Caki2 (cell line): ENCODE measurements around the gene FAM120C. TPM values are rescaled to one million over a fixed set of nuclear protein-coding genes. Genes with fewer than 3 reads are reported as not detected.

Source experiments
- DNase-seq: peaks from one replicate; pipeline ENCODE4 v3.0.0-alpha.2; 2015; ENCODE audit warnings: low read depth
- in situ Hi-C: cut with HindIII; loops from 2 replicates; pipeline ENCODE4 v1.10.0; 2016; ENCODE audit warnings: low sequenced_read_pairs, low pct_unique_long_range_greater_than_20kb, mixed read lengths
- total RNA-seq: library from RNA; depleted of rRNA; stranded (reverse); fragments of >200 nt; shearing (Covaris generic); gene quantifications from 2 replicates; pipeline ENCODE4 v1.2.3, GENCODE V29; 2014; ENCODE audit warnings: low replicate concordance

The FAM120C gene
- total RNA-seq, 1 experiment from 2014 or later = 1.9 TPM

- in situ Hi-C loops = no loop called here
Observed at GRCh38 chrX:54171527-54172250, 11.4 kb downstream of the FAM120C start.

DNA sequence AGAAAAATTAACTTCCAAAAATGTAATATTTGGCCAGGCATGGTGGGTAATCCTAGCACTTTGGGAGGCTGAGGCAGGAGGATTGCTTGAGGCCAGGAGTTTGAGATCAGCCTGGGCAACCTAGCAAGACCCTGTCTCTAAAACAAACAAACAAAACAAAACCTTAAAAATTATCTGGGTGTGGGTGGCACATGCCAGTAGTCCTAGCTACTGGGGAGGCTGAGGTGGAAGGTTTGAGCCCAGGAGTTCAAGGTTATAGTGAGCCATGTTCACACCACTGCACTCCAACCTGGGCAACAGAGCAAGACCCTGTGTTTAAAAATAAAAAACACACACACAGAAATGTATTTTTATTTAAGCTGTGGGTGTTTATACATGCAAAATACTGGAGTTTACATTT is 12.0 kb downstream of the FAM120C start:
- DNase-seq = no peak
- in situ Hi-C loops = no loop called here

More at GRCh38 chrX:54171527-54172250, 11.4 kb downstream of the FAM120C start:
- DNase-seq = no peak

DNA sequence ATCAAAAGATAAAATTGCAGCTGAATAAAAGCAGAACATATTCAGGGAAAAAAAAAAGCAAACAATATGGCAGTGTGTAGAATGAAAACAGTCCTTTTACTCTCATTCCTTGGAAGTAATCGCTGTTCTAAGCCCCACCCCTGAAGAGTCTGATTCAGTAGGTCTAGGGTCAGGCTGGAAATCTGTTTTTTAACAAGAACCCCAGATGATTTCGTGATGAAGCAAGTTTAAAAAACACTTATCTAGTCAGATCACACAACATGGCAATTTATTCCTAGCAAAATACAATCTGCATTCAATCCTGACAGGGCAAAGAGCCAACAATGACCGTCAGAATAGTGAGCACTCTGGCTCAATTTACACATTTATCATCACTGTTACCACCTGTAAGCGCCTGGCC is 16.1 kb downstream of the FAM120C start:
- in situ Hi-C loops = no loop called here
- DNase-seq = no peak

DNA sequence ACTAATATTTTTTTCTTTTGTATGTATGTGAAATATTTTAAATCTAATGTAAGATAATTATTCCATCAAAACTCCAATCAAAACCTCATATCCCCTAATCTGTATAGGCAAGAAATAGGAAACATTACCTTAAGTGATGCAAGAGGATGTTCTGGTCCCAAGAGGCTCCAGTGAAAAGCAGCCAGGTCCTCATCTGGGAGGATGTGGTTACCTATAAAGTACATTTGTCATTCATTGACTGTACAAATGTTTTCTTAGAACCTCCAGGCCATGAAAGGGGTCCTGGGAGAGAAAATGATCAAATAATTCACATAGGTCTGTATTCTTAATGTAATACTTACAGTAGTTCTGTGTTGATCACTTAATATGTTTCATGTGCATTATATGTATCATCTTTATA is 25.5 kb downstream of the FAM120C start:
- no peak for DNase-seq
- in situ Hi-C loops = no loop called here

- no peak for DNase-seq
- in situ Hi-C loops = no loop called here
Observed at GRCh38 chrX:54134269-54134668, 48.8 kb downstream of the FAM120C start.

DNA sequence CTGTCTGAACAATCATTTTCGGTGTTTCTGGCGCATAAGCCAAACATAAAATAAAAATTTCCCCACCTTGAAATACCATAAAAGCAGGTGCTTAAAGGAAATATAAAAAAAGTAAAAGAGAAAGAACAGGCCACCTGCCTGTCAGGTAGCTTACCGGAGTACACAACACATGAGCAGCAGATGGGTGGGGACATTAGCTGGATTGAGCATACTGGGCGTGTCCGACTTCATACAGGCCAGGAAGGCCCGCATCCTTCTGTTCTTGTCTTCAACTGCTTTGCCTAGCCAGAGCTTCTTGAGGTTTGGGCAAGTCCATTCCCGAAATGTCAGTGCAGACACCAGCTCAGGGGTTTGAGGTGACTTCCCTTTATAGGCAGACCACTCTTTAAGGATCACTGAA is 66.7 kb downstream of the FAM120C start:
- no peak for DNase-seq
- in situ Hi-C loops = no loop called here

DNA sequence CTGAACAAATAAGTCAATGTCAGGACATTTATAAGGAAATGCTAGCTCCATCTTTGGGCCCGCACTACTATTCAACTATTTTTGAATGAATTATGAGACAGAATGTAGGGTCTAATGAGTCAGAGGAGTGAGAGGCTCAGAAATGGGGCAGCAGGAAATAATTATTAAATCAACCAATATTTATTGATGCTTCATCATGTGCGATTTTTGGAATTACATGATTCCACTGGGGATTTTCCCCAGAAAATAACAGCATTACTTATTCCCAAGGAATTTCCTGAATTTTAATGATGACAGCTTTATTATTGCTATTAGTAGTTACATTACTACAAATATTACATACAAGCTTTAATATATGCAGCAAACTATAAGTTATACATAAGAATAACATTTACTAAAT is 89.5 kb downstream of the FAM120C start:
- in situ Hi-C loops = no loop called here
- DNase-seq = no peak

- no peak for DNase-seq
- in situ Hi-C loops = no loop called here
Observed at GRCh38 chrX:54093159-54093558, 89.9 kb downstream of the FAM120C start.

DNA sequence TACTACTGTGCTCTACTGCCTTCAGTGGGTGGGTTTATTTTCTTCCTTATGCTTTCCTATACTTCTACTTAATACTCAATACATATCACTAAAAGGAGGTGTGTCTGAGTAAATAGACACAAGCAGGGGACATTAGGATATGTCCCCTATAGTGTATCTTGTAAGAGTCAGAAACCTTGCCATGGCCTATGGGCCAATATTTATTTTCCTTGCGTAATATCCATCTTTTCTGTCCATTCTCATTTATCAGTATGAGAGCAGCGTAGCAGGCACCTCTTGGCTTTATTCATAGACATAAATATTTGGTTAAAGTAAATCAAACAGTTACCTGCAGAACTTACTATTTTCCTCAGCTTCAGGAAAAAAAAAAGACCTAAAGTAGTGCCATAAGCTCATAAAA is 92.2 kb downstream of the FAM120C start:
- no peak for DNase-seq
- in situ Hi-C loops = no loop called here

DNA sequence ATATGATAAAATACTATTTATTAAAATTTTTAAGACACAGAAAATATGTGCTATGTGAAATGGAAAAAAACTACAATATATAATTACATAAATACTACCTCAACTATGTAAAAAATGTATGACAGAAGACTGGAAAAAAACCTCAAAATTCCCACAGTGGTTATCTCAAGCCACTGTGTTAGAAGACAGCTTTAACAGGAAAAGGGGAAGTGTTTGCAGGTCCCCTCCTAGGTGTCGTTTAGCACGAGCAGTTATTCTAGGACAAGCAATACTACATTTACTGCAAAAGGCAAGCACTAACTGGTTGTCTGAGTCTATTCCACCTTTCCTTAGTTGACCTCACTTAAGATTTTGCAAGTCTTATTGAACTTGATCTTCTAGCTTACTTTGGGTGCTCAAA is 93.9 kb downstream of the FAM120C start:
- DNase-seq = no peak
- in situ Hi-C loops = no loop called here

- in situ Hi-C loops = no loop called here
- DNase-seq = no peak
Observed at GRCh38 chrX:54087661-54088060, 95.4 kb downstream of the FAM120C start.

DNA sequence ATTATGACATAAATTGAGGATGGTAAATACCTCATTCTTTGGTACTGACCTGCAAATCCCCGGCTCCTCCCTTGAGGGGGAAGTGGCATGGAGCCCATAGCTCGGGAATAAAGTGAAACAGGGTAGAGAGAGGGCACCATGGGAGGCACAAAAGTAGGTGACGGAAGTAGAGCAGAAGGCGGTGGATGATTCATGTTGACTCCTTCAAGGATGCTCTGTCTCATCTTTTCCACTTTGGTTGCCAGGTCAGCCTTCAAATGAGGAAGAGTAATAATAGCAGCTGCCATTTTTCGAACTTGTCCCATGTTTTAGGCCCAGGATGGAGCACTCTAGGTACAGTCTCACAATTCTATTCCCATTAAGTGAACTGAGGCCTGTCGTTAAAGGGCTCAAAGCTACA is 97.4 kb downstream of the FAM120C start:
- in situ Hi-C loops = no loop called here
- no peak for DNase-seq

DNA sequence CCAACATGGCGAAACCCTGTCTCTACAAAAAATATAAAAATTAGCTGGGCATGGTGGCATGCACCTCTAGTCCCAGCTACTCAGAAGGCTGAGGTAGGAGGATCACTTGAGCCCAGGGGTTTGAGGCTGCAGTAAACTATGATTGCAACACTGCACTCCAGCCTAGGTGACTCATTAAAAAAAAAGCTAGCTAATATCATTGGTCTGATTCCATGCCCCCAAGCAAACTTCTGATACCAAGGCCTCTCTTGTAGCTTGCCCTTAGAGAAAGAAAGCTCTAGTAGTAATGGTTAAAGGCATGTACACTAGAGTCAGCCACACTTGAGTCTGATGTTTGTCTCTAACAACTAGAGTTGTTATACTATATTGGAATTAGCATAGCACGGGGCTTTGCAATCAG is 106.2 kb downstream of the FAM120C start:
- in situ Hi-C loops = no loop called here

DNA sequence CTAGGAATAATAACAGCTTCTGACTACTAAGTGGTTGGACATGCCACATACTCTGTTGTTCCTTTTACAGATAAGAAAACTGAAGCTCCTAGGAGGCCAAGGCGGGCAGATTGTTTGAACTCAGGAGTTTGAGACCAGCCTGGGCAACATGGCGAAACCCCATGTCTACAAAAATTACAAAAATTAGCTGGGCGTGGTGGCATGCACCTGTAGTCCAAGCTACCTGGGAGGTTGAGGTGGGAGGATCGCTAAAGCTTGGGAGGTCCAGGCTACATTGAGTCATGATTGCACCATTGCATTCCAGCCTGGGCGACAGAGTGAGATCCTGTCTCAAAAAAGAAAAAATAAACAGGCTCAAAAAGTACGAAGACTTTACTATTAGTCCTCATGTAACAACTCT is 108.2 kb downstream of the FAM120C start:
- no peak for DNase-seq
- in situ Hi-C loops = no loop called here

More for the DNA sequence above, 106.2 kb downstream of the FAM120C start:
- no peak for DNase-seq

GRCh38 chrX:54067766-54068165 is 115.3 kb downstream of the FAM120C start:
- in situ Hi-C loops = no loop called here
- DNase-seq = no peak

GRCh38 chrX:54066841-54067240 is 116.2 kb downstream of the FAM120C start:
- no peak for DNase-seq
- in situ Hi-C loops = no loop called here

DNA sequence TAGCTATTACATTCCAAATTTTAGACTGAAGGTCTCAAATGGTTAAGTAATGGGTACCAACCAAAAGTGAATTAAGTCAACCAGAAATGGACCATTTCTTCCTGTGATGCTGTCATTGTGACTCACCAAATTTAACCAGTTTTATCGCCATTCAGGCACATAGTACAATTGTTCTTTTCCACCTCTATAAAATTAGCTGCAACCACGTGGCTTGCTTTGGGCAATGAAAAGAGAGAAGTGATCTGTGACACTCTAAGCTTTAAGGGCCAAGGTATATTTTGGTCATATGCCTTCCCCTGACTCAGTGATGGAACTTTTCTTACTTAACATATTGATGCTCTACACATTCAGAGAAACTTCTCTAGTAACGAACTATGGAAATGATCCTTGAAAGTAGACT is 118.5 kb downstream of the FAM120C start:
- in situ Hi-C loops = no loop called here
- no peak for DNase-seq

GRCh38 chrX:54063361-54063760 is 119.7 kb downstream of the FAM120C start:
- DNase-seq = no peak
- in situ Hi-C loops = no loop called here

DNA sequence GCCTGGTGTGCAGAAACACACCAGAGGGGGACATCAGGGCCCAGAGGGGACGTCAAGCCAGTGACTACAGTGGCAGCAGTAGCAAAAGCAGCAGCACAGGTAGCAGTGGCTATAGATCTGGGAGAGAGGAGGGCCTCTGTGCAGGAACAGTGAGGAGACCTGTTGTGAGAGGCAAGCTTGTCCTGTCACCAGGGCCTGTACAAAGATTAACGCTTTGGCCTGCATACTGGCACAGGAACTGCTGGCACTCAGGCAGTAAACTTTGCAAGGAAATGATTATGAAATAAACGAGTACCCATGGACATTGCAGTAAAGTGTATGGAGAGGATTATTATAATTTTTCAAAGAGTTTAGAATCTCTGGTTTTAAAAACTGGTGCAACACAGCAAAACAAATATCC is 133.3 kb downstream of the FAM120C start:
- in situ Hi-C loops = no loop called here
- DNase-seq = no peak

DNA sequence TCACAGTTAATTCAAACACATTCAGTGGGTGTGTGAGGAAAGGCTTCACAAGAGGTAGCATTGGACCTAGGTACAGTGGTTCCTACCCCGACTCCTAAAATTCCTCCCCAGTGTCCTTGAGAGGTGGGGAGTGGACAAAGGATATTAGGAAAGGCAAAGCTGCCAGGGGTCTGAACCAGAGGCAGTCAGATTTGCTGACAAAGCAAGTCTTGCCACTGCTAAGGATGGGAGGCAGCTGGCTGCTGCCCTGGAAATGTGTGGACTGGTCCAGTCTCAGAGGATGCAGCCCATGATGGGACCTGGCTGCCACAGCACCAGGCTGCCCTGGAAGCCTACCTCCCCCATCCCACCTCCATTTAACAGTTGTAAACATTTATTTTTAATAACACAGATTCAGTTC is 134.6 kb downstream of the FAM120C start:
- no peak for DNase-seq
- in situ Hi-C loops = no loop called here
